GM10248 (cell line): ENCODE data around the gene INTS3.

ENCODE experiments used
- CTCF ChIA-PET: fragments of 300-600 bp; sonication (Branson Sonifier 250); formaldehyde crosslinking; extraction: SDS; loops from one replicate; lab custom pipeline; 2021; ENCODE audit warnings: antibody characterized with exemption; lab: Yijun Ruan, JAX
- POLR2A ChIA-PET: fragments of 350-650 bp; sonication (Branson Sonifier 250); formaldehyde crosslinking; extraction: SDS; loops from one replicate; lab custom pipeline; 2020; ENCODE audit warnings: antibody characterized with exemption; lab: Yijun Ruan, JAX
- DNase-seq: peaks from one replicate; pipeline ENCODE4 v3.0.0; 2012; ENCODE audit errors: extremely low spot score
- CTCF ChIP-seq: IDR thresholded peaks from 2 replicates; pipeline ENCODE4 v1.5.1; 2012; ENCODE audit warnings: mild to moderate bottlenecking, low read depth; ENCODE audit errors: extremely low read depth, missing control alignments, control extremely low read depth

The INTS3 gene

GRCh38 chr1:153770797-153771196, 42.9 kb downstream of the INTS3 start:
- DNase-seq: no peak
- no peak for TF ChIP-seq CTCF
- ChIA-PET CTCF (interaction anchor here (0.8 to 2.0 kb wide), 3 partner anchors 10 to 216 kb away, joined by 3 to 6 read pairs (median 5); no protein-coding TSS in a partner anchor), POLR2A (no interaction called here)

- no peak for DNase-seq
- no peak for TF ChIP-seq CTCF
- CTCF ChIA-PET: interaction anchor here (0.8 to 2.0 kb wide), 3 partner anchors 9 to 216 kb away, joined by 3 to 6 read pairs (median 5); no protein-coding TSS in a partner anchor
- POLR2A ChIA-PET: no interaction called here
Observed at GRCh38 chr1:153771261-153771660, 43.4 kb downstream of the INTS3 start.

GRCh38 chr1:153771841-153772593, 44.2 kb downstream of the INTS3 start:
- DNase-seq: no peak
- ChIA-PET POLR2A (no interaction called here), CTCF (interaction anchor here (0.9 to 2.0 kb wide), 6 partner anchors 8 to 215 kb away, joined by 3 to 6 read pairs (median 3); partner anchors contain the start of gene DENND4B)
- peak; percentile 17 for TF ChIP-seq CTCF

- no peak for TF ChIP-seq CTCF
- CTCF ChIA-PET: interaction anchor here (0.7 to 1.7 kb wide), 7 partner anchors 12 to 223 kb away, joined by 3 to 5 read pairs (median 3); partner anchors contain the start of gene DENND4B
- no peak for DNase-seq
- POLR2A ChIA-PET: interaction anchor here (0.6 kb wide), 1 partner anchor 122 kb away, joined by 6 read pairs; no protein-coding TSS in a partner anchor
Observed at GRCh38 chr1:153773096-153773921, 45.5 kb downstream of the INTS3 start.

- no peak for DNase-seq
- ChIA-PET POLR2A (interaction anchor here (0.6 kb wide), 1 partner anchor 122 kb away, joined by 6 read pairs; no protein-coding TSS in a partner anchor), CTCF (interaction anchor here (1.7 kb wide), 1 partner anchor 23 kb away, joined by 5 read pairs; no protein-coding TSS in a partner anchor)
- no peak for TF ChIP-seq CTCF
Observed at GRCh38 chr1:153774026-153774595, 46.3 kb downstream of the INTS3 start.
